K562 (cell line): ENCODE measurements around the gene CARMIL1. TPM values are rescaled to one million over a fixed set of nuclear protein-coding genes. Genes with fewer than 3 reads are reported as not detected.

Experiments
- ATAC-seq: fragments of 200-7000 bp; cut with Tn5 transposase; 3 replicates; pipeline ENCODE4 v1.9.1; 2020; ENCODE audit warnings: moderate library complexity
- BruUV-seq: library from RNA; stranded (reverse); fragments of 400-500 nt; replicated peaks from 2 replicates; lab custom pipeline; 2021; lab: Mats Ljungman, UMichigan
- CTCF ChIA-PET: fragments of 300-600 bp; formaldehyde crosslinking; extraction: SDS; loops from one replicate; lab custom pipeline; 2021; ENCODE audit warnings: low intra/inter-chr PET ratio; lab: Yijun Ruan, JAX
- POLR2A ChIA-PET: fragments of 300-600, 350-650 bp; sonication (Branson Sonifier 250); formaldehyde crosslinking; extraction: SDS; loops from one replicate; lab custom pipeline; 2021; ENCODE audit warnings: antibody characterized with exemption, inconsistent platforms; lab: Yijun Ruan, JAX
- DNase-seq, 4 experiments: peaks; one replicate each; pipeline versions ENCODE4 v3.0.0 to v3.0.0-alpha.2; 2011 to 2018; ENCODE audit warnings: low spot score in 3 of 4, mixed read lengths in 3 of 4; ENCODE audit errors: extremely low read depth in 1 of 4
- FAIRE-seq: peaks from 2 replicates; lab custom pipeline; 2011; peaks lifted over from hg19 to GRCh38; lab: Jason Lieb, UNC
- H2AFZ ChIP-seq: 2 replicates; pipeline ENCODE4 v1.6.0; 2011; ENCODE audit warnings: low read depth, low read length, control low read depth, inconsistent platforms
- H3K27ac ChIP-seq: fragments of 200-600 bp; 3 replicates; pipeline ENCODE4 v1.8.0; 2011; ENCODE audit warnings: low read depth, mild to moderate bottlenecking, control low read depth, inconsistent platforms, low read length, moderate library complexity, mixed read lengths; ENCODE audit errors: extremely low read depth
- H3K27me3 ChIP-seq, 2 experiments: fragments of 300-600 bp in 1 of 2; 2 replicates in 1 of 2; 3 replicates in 1 of 2; pipeline versions ENCODE4 v1.6.0 to v1.8.0; 2011; ENCODE audit warnings: inconsistent platforms in 2 of 2, low read length in 2 of 2, mild to moderate bottlenecking in 1 of 2, mixed read lengths in 1 of 2, moderate library complexity in 1 of 2; ENCODE audit not compliant: control insufficient read depth in 2 of 2, insufficient read depth in 2 of 2
- H3K36me3 ChIP-seq: fragments of 300-600 bp; 3 replicates; pipeline ENCODE4 v1.8.0; 2011; ENCODE audit warnings: mild to moderate bottlenecking, low read length, inconsistent platforms; ENCODE audit not compliant: control insufficient read depth, insufficient read depth
- H3K4me1 ChIP-seq, 2 experiments: fragments of 200-600 bp in 1 of 2; replicated peaks in 1 of 2; 2 replicates in 1 of 2; 3 replicates in 1 of 2; pipeline versions ENCODE4 v1.5.1 to v1.8.0; 2011; ENCODE audit warnings: inconsistent platforms in 2 of 2, low read length in 2 of 2, mild to moderate bottlenecking in 1 of 2, mixed read lengths in 1 of 2, moderate library complexity in 1 of 2; ENCODE audit not compliant: control insufficient read depth in 2 of 2, insufficient read depth in 2 of 2
- H3K4me2 ChIP-seq: 2 replicates; pipeline ENCODE4 v1.6.1; 2011; ENCODE audit warnings: low read length, control low read depth, inconsistent platforms, mixed read lengths; ENCODE audit not compliant: insufficient read depth
- H3K4me3 ChIP-seq: fragments of 200-600 bp; sonication (generic), shearing (Covaris generic); 2 replicates; pipeline ENCODE4 v1.5.1; 2016; ENCODE audit warnings: control low read depth, inconsistent platforms
- H3K79me2 ChIP-seq: fragments of 200-600 bp; 3 replicates; pipeline ENCODE4 v1.8.0; 2011; ENCODE audit warnings: low read length, inconsistent platforms; ENCODE audit not compliant: control insufficient read depth, insufficient read depth
- H3K9ac ChIP-seq, 2 experiments: 2 replicates each; pipeline versions ENCODE4 v1.6.0 to v1.6.1; 2011; ENCODE audit warnings: low read depth in 2 of 2, low read length in 2 of 2, control low read depth in 1 of 2, inconsistent platforms in 1 of 2, mild to moderate bottlenecking in 1 of 2, mixed read lengths in 1 of 2; ENCODE audit not compliant: insufficient read depth in 1 of 2
- H3K9me1 ChIP-seq: one replicate; pipeline ENCODE4 v1.6.0; 2011; ENCODE audit warnings: inconsistent platforms, mild to moderate bottlenecking, low read length, moderate library complexity; ENCODE audit not compliant: control insufficient read depth, insufficient read depth
- H3K9me3 ChIP-seq: replicated peaks from 2 replicates; pipeline ENCODE4 v1.5.1; 2011; ENCODE audit warnings: low read depth, low read length, inconsistent platforms; ENCODE audit not compliant: control insufficient read depth, insufficient read depth
- H4K20me1 ChIP-seq: replicated peaks from 2 replicates; pipeline ENCODE4 v1.6.1; 2011; ENCODE audit warnings: low read length, inconsistent platforms, mixed read lengths; ENCODE audit not compliant: control insufficient read depth, insufficient read depth
- HSF4 ChIP-seq: fragments of 250-450 bp; sonication (Bioruptor Pico); IDR thresholded peaks from 2 replicates; pipeline ENCODE4 v2.1.2; 2022; ENCODE audit warnings: mild to moderate bottlenecking, moderate library complexity, borderline replicate concordance
- KLF16 ChIP-seq: IDR thresholded peaks from 2 replicates; pipeline ENCODE4 v1.6.1; 2016; ENCODE audit warnings: antibody characterized with exemption
- NCOR1 ChIP-seq: fragments of 450-650 bp; IDR thresholded peaks from 2 replicates; pipeline ENCODE4 v1.6.1; 2016; ENCODE audit warnings: mild to moderate bottlenecking, moderate library complexity
- NR2F6 ChIP-seq: fragments of 450-650 bp; formaldehyde crosslinking; IDR thresholded peaks from 2 replicates; pipeline ENCODE4 v1.4.0; 2020; ENCODE audit warnings: mild to moderate bottlenecking
- OTX1 ChIP-seq: fragments of 450-650 bp; formaldehyde crosslinking; IDR thresholded peaks from 2 replicates; pipeline ENCODE4 v1.4.0; 2022; ENCODE audit warnings: mild to moderate bottlenecking
- RBM15 ChIP-seq: fragments of 200-400 bp; formaldehyde crosslinking; IDR thresholded peaks from 2 replicates; pipeline ENCODE4 v1.6.1; 2018; ENCODE audit warnings: mild to moderate bottlenecking, low read length, moderate library complexity; ENCODE audit not compliant: insufficient read depth
- SMARCC2 ChIP-seq: fragments of 450-650 bp; IDR thresholded peaks from 2 replicates; pipeline ENCODE4 v1.6.1; 2017; ENCODE audit warnings: antibody characterized with exemption, moderate library complexity, mild to moderate bottlenecking, low read depth
- TSHZ1 ChIP-seq: fragments of 250-450 bp; sonication (Bioruptor Pico); IDR thresholded peaks from 2 replicates; pipeline ENCODE4 v1.4.0; 2020; ENCODE audit warnings: mild to moderate bottlenecking, moderate library complexity
- ZHX1 ChIP-seq: fragments of 150-350 bp; conservative IDR thresholded peaks from 2 replicates; pipeline ENCODE4 v1.6.1; 2014; ENCODE audit warnings: low read length
- ZNF316 ChIP-seq: fragments of 450-650 bp; IDR thresholded peaks from 2 replicates; pipeline ENCODE4 v1.6.1; 2016
- ZNF696 ChIP-seq: fragments of 250-450 bp; sonication (Bioruptor Pico); conservative IDR thresholded peaks from 2 replicates; pipeline ENCODE4 v1.4.0; 2020; ENCODE audit warnings: mild to moderate bottlenecking, moderate library complexity
- ZNF778 ChIP-seq: fragments of 450-650 bp; formaldehyde crosslinking; IDR thresholded peaks from 2 replicates; pipeline ENCODE4 v1.4.0; 2020; ENCODE audit warnings: mild to moderate bottlenecking, moderate library complexity
- WGBS: fragments of 100-300 bp; shearing (Covaris generic); methylation state at CpG from one replicate; pipeline ENCODE4 v1.1.6; 2016; ENCODE audit warnings: low coverage, mixed read lengths; ENCODE audit not compliant: insufficient coverage; ENCODE audit errors: missing lambda C conversion rate; 5-methylcytosine and 5-hydroxymethylcytosine counted together
- in situ Hi-C: fragments of 300-500 bp; cut with MboI; formaldehyde crosslinking; loops from 4 replicates; pipeline ENCODE4 v1.15.0; 2018; ENCODE audit warnings: inconsistent platforms, mixed read lengths
- intact Hi-C: fragments of 100-400 bp; cut with micrococcal nuclease; formaldehyde crosslinking; loops from 2 replicates; pipeline ENCODE4 v1.14.2; 2022
- polyA plus RNA-seq, 8 experiments: library from polyadenylated mRNA; depleted of rRNA in 4 of 8; stranded (reverse) in 5 of 8; unstranded in 3 of 8; fragments of >200 nt; fragmentation: Nextera tagmentation in 2 of 8; fragmentation: Illumina TruSeq in 1 of 8; extraction: Ambion mirVana in 2 of 8; extraction: Trizol in 1 of 8; gene quantifications; 2 replicates each; pipeline versions ENCODE4 v1.2.1 to v1.2.3, GENCODE V29; 2011 to 2014; ENCODE audit warnings: inconsistent platforms in 1 of 8, missing spikeins in 1 of 8
- total RNA-seq, 7 experiments: library from RNA; depleted of rRNA in 6 of 7; stranded (reverse); fragments of >200 nt in 6 of 7; fragmentation: Illumina TruSeq in 2 of 7; extraction: Trizol in 2 of 7; gene quantifications; 2 replicates each; pipeline versions ENCODE4 v1.2.1 to v1.2.3, GENCODE V29; 2011 to 2021; ENCODE audit warnings: low replicate concordance in 1 of 7

Gene CARMIL1
- total and polyA plus RNA-seq, 9 of the 15 experiments (the other 6 are each of a cell fraction or from before 2014, with no cell fraction given), result 0.04 to 0.32 (median 0.10) TPM; not detected in 1

GRCh38 chr6:25242567-25242966, 36.6 kb upstream of the CARMIL1 start:
- FAIRE-seq (no peak), DNase-seq (no peak), ATAC-seq (no peak)
- Histone ChIP-seq H3K9ac (no peak overlapping the region), H3K4me2 (no peak overlapping the region), H4K20me1 (no peaks in the 10 kb centered on the region), H3K79me2 (no peaks in the 10 kb centered on the region), H2AFZ (no peak overlapping the region), H3K4me3 (no peak overlapping the region), H3K4me1 (no peaks in the 10 kb centered on the region), H3K27me3 (no peaks in the 10 kb centered on the region; a peak in 1 of 5 replicates), H3K9me1 (no peaks in the 10 kb centered on the region), H3K9me3 (no peaks in the 10 kb centered on the region), H3K36me3 (no peaks in the 10 kb centered on the region), H3K27ac (no peak overlapping the region)
- WGBS, result 0% methylated on average over 2 of the region's 2 CpGs
- BruUV-seq, result no TSS peak
- no peak for TF ChIP-seq KLF16
- no peak for TF ChIP-seq HSF4
- TF ChIP-seq ZNF696 (CRISPR knock-in tag), result no peak
- intact Hi-C loops (no loop called here), in situ Hi-C loops (no loop called here)
- POLR2A ChIA-PET, result interaction anchor here (2.1 kb wide), 1 partner anchor 10 kb away, joined by 5 read pairs; no protein-coding TSS in a partner anchor
- CTCF ChIA-PET, result no interaction called here

- Histone ChIP-seq H3K9me1 (no peaks in the 10 kb centered on the region), H3K9me3 (no peaks in the 10 kb centered on the region), H4K20me1 (no peaks in the 10 kb centered on the region), H3K4me3 (no peak overlapping the region), H3K27ac (no peak overlapping the region), H3K4me1 (no peaks in the 10 kb centered on the region), H3K27me3 (no peaks in the 10 kb centered on the region; a peak in 1 of 5 replicates), H3K9ac (no peak overlapping the region), H3K79me2 (no peaks in the 10 kb centered on the region), H2AFZ (no peak overlapping the region), H3K36me3 (no peaks in the 10 kb centered on the region), H3K4me2 (no peak overlapping the region)
- no TSS peak for BruUV-seq
- DNase-seq (no peak), FAIRE-seq (no peak), ATAC-seq (no peak)
- POLR2A ChIA-PET, result interaction anchor here (0.6 to 2.2 kb wide), 2 partner anchors 8 to 232 kb away, joined by 4 to 5 read pairs; no protein-coding TSS in a partner anchor
- CTCF ChIA-PET, result no interaction called here
- intact Hi-C loops (no loop called here), in situ Hi-C loops (no loop called here)
- TF ChIP-seq RBM15, result no peak
- TF ChIP-seq TSHZ1 (CRISPR knock-in tag), result no peak
- no peak for TF ChIP-seq NR2F6
- no peak for TF ChIP-seq ZNF778
- no peak for TF ChIP-seq ZHX1
- TF ChIP-seq NCOR1, result no peak
- TF ChIP-seq OTX1 (CRISPR knock-in tag), result no peak
- no peak for TF ChIP-seq SMARCC2
- TF ChIP-seq ZNF316, result peak; percentile 71
Observed at GRCh38 chr6:25244865-25245264, 34.3 kb upstream of the CARMIL1 start.
